Measurements from ENCODE around the gene PTAFR.
A peak's percentile ranks its signal among the peaks of the same experiment; 100 is the strongest.

The PTAFR gene

GRCh38 chr1:28172713-28173150 lies 3.8 kb downstream of the PTAFR start:
- DNase-seq (ENCODE audit: low spot score): no peak
- no peaks in the 10 kb centered on the region for H3K9me3 ChIP-seq (ENCODE audit: severe bottlenecking)
- no peak overlapping the region for H3K27ac ChIP-seq (ENCODE audit: poor library complexity, severe bottlenecking)
- no peak for TF ChIP-seq CTCF (IDR thresholded peaks at IDR 0.05; ENCODE audit: poor library complexity, severe bottlenecking)
- peaks cover 12% of the 10 kb centered on the region for H3K4me1 ChIP-seq (ENCODE audit: insufficient read depth, poor library complexity, severe bottlenecking)
- H3K27me3 ChIP-seq (ENCODE audit: insufficient read depth, poor library complexity, severe bottlenecking): no peaks in the 10 kb centered on the region
- H3K36me3 ChIP-seq (ENCODE audit: low read depth): peaks cover 8% of the 10 kb centered on the region; the same call in 1 of the 2 replicates
- ATAC-seq (ENCODE audit: low read depth): no peak
- no peak overlapping the region for H3K4me3 ChIP-seq (ENCODE audit: severe bottlenecking)

GRCh38 chr1:28171246-28171645 lies 5.2 kb downstream of the PTAFR start:
- peaks cover 12% of the 10 kb centered on the region for H3K4me1 ChIP-seq (ENCODE audit: insufficient read depth, poor library complexity, severe bottlenecking)
- H3K27ac ChIP-seq (ENCODE audit: poor library complexity, severe bottlenecking): no peak overlapping the region
- ATAC-seq (ENCODE audit: low read depth) (peak; percentile 69), DNase-seq (ENCODE audit: low spot score) (no peak)
- no peak for TF ChIP-seq CTCF (IDR thresholded peaks at IDR 0.05; ENCODE audit: poor library complexity, severe bottlenecking)
- H3K36me3 ChIP-seq (ENCODE audit: low read depth): peaks cover 8% of the 10 kb centered on the region; the same call in 1 of the 2 replicates
- H3K9me3 ChIP-seq (ENCODE audit: severe bottlenecking): no peaks in the 10 kb centered on the region
- H3K4me3 ChIP-seq (ENCODE audit: severe bottlenecking): no peak overlapping the region
- no peaks in the 10 kb centered on the region for H3K27me3 ChIP-seq (ENCODE audit: insufficient read depth, poor library complexity, severe bottlenecking)

GRCh38 chr1:28170001-28170596 lies 6.4 kb downstream of the PTAFR start:
- ATAC-seq (ENCODE audit: low read depth) (no peak; the same call in 2 of the 3 replicates), DNase-seq (ENCODE audit: low spot score) (no peak)
- no peak for TF ChIP-seq CTCF (IDR thresholded peaks at IDR 0.05; ENCODE audit: poor library complexity, severe bottlenecking)
- H3K27ac ChIP-seq (ENCODE audit: poor library complexity, severe bottlenecking): no peak overlapping the region
- peaks cover 12% of the 10 kb centered on the region for H3K4me1 ChIP-seq (ENCODE audit: insufficient read depth, poor library complexity, severe bottlenecking)
- H3K27me3 ChIP-seq (ENCODE audit: insufficient read depth, poor library complexity, severe bottlenecking): no peaks in the 10 kb centered on the region
- H3K4me3 ChIP-seq (ENCODE audit: severe bottlenecking): no peak overlapping the region
- peaks cover 8% of the 10 kb centered on the region; the same call in 1 of the 2 replicates for H3K36me3 ChIP-seq (ENCODE audit: low read depth)
- H3K9me3 ChIP-seq (ENCODE audit: severe bottlenecking): no peaks in the 10 kb centered on the region

- Histone ChIP-seq H3K4me3 (ENCODE audit: severe bottlenecking) (no peak overlapping the region), H3K36me3 (ENCODE audit: low read depth) (no peaks in the 10 kb centered on the region), H3K4me1 (ENCODE audit: insufficient read depth, poor library complexity, severe bottlenecking) (peaks cover 8% of the 10 kb centered on the region), H3K9me3 (ENCODE audit: severe bottlenecking) (no peaks in the 10 kb centered on the region), H3K27me3 (ENCODE audit: insufficient read depth, poor library complexity, severe bottlenecking) (no peaks in the 10 kb centered on the region), H3K27ac (ENCODE audit: poor library complexity, severe bottlenecking) (no peak overlapping the region)
- no peak for TF ChIP-seq CTCF (IDR thresholded peaks at IDR 0.05; ENCODE audit: poor library complexity, severe bottlenecking)
- DNase-seq (ENCODE audit: low spot score) (no peak), ATAC-seq (ENCODE audit: low read depth) (no peak)
Observed at GRCh38 chr1:28163496-28164161, 12.9 kb downstream of the PTAFR start.

GRCh38 chr1:28162151-28162550 lies 14.3 kb downstream of the PTAFR start:
- TF ChIP-seq CTCF (IDR thresholded peaks at IDR 0.05; ENCODE audit: poor library complexity, severe bottlenecking): no peak
- no peak overlapping the region for H3K27ac ChIP-seq (ENCODE audit: poor library complexity, severe bottlenecking)
- DNase-seq (ENCODE audit: low spot score): no peak
- ATAC-seq (ENCODE audit: low read depth): no peak
- H3K4me1 ChIP-seq (ENCODE audit: insufficient read depth, poor library complexity, severe bottlenecking): peaks cover 8% of the 10 kb centered on the region
- no peaks in the 10 kb centered on the region for H3K27me3 ChIP-seq (ENCODE audit: insufficient read depth, poor library complexity, severe bottlenecking)
- H3K36me3 ChIP-seq (ENCODE audit: low read depth): no peaks in the 10 kb centered on the region
- H3K4me3 ChIP-seq (ENCODE audit: severe bottlenecking): no peak overlapping the region
- no peaks in the 10 kb centered on the region for H3K9me3 ChIP-seq (ENCODE audit: severe bottlenecking)
